Activated naive CD4-positive, alpha-beta T cell treated with anti-CD3 and anti-CD28 coated beads, Interleukin-2, amount 50 U/mL, for 24 hours (primary cell): ENCODE data around the gene LHFPL2.

ENCODE experiments used
- H3K27ac Mint-ChIP-seq: one replicate; pipeline ENCODE4 v1.8.0; 2021; ENCODE audit warnings: mild to moderate bottlenecking, mixed read lengths
- H3K27me3 Mint-ChIP-seq: one replicate; pipeline ENCODE4 v1.8.0; 2021; ENCODE audit warnings: mixed read lengths
- H3K36me3 Mint-ChIP-seq: one replicate; pipeline ENCODE4 v1.8.0; 2021; ENCODE audit warnings: mixed read lengths
- H3K4me1 Mint-ChIP-seq: one replicate; pipeline ENCODE4 v1.8.0; 2021; ENCODE audit warnings: mixed read lengths
- H3K4me3 Mint-ChIP-seq: one replicate; pipeline ENCODE4 v1.8.0; 2021; ENCODE audit warnings: mild to moderate bottlenecking, mixed read lengths
- H3K9me3 Mint-ChIP-seq: one replicate; pipeline ENCODE4 v1.8.0; 2021; ENCODE audit warnings: mixed read lengths

LHFPL2 gene

GRCh38 chr5:78547731-78548615, 100.6 kb downstream of the LHFPL2 start:
- no peaks in the 10 kb centered on the region for H3K4me1 Mint-ChIP-seq
- no peak overlapping the region for H3K27ac Mint-ChIP-seq
- H3K27me3 Mint-ChIP-seq = no peaks in the 10 kb centered on the region
- H3K9me3 Mint-ChIP-seq = no peaks in the 10 kb centered on the region
- H3K36me3 Mint-ChIP-seq = no peaks in the 10 kb centered on the region
- no peak overlapping the region for H3K4me3 Mint-ChIP-seq

DNA sequence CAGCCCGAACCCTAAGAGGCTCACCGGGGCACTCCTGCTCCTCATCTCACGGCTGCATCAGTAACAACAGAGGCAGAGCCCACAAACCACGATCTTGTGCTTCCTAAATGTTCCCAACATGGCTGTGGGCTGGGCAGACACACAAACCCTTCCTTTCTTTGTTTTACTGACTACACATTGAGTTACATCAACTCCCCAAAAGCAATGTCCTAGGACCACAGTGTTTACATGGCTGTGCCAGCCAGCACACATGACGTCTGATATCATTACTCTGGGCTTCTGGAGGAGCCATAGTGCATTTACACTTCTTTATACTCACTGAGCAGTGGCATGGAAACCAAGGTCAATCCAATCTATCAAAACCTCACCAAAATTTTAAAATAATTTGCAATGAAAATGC, 101.4 kb downstream of the LHFPL2 start:
- Mint-ChIP-seq H3K4me1 (no peaks in the 10 kb centered on the region), H3K9me3 (no peaks in the 10 kb centered on the region), H3K4me3 (no peak overlapping the region), H3K27me3 (no peaks in the 10 kb centered on the region), H3K36me3 (no peaks in the 10 kb centered on the region), H3K27ac (no peak overlapping the region)

DNA sequence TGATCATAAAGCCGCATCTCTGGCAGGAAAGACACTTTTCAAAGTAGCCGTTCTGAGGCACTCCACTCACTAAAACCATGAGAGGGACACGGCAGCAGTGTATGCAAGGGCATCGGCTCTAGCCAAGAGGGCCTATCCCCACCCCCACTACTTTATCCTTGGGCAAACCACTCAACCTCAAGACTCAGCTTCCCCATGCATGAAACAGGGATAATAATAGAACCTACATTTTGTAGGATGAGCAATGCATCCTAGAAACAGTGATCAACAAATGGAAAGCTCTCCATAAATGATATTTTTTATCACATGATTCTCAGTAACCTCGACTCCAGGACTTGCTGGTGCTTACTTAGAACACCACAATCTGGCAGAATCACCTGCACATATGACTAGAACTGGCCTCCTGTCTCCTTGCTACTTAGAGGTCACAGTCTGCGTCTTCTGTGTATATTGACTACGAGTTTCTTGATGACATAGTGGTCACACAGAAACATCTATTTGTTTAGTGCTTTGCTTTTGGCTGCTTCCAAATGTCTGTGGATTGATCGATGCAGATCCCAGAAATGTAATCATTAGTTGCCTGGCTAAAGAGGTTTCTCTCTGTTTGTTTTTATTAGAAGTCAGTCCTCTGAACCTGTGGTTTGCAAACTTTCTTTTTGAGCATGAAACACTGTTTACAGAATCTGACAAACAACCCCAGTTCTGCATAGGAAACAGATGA, 102.1 kb downstream of the LHFPL2 start:
- Mint-ChIP-seq H3K27me3 (no peaks in the 10 kb centered on the region), H3K27ac (no peak overlapping the region)

GRCh38 chr5:78545406-78545805, 103.2 kb downstream of the LHFPL2 start:
- Mint-ChIP-seq H3K4me1 (no peaks in the 10 kb centered on the region), H3K9me3 (no peaks in the 10 kb centered on the region), H3K36me3 (no peaks in the 10 kb centered on the region), H3K27ac (no peak overlapping the region), H3K4me3 (no peak overlapping the region), H3K27me3 (no peaks in the 10 kb centered on the region)

More for the DNA sequence above, 102.1 kb downstream of the LHFPL2 start:
- Mint-ChIP-seq H3K9me3 (no peaks in the 10 kb centered on the region), H3K4me1 (no peaks in the 10 kb centered on the region), H3K4me3 (no peak overlapping the region), H3K36me3 (no peaks in the 10 kb centered on the region)

DNA sequence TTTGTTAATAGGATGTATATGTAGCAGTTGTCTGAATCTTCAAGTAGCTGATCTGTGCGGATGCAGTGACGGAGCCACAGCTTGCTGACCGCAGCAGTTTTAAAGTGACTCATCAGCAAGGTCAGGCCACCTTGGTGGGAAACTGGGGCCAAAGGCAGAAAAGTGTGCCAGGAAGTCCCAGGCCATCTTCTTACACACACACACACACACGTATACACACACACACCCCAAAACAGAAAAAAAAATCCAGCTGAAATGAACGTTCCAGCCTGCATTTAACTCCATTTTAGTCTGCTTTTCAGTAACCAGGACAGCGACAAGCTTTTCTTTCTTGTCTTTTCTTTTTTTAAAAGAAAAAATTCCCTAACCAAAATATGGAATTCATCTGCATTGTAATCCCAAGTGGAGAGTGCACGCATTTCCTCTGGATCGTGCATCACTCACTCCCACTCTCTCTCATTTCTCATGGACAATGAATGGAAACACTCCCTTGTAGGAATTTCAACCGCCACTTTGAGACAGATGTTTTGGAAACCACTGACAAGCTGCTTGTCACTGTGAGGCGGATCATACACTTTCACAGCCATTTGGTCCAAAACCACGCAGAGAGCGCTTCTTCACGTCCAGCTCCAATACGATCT, 103.9 kb downstream of the LHFPL2 start:
- Mint-ChIP-seq H3K27ac (no peak overlapping the region), H3K4me3 (no peak overlapping the region), H3K4me1 (no peaks in the 10 kb centered on the region)

GRCh38 chr5:78543916-78544315, 104.7 kb downstream of the LHFPL2 start:
- Mint-ChIP-seq H3K36me3 (no peaks in the 10 kb centered on the region), H3K4me1 (no peaks in the 10 kb centered on the region), H3K4me3 (no peak overlapping the region), H3K27ac (no peak overlapping the region), H3K27me3 (no peaks in the 10 kb centered on the region), H3K9me3 (no peaks in the 10 kb centered on the region)

More for the DNA sequence above, 103.9 kb downstream of the LHFPL2 start:
- Mint-ChIP-seq H3K36me3 (no peaks in the 10 kb centered on the region), H3K27me3 (no peaks in the 10 kb centered on the region), H3K9me3 (no peaks in the 10 kb centered on the region)

DNA sequence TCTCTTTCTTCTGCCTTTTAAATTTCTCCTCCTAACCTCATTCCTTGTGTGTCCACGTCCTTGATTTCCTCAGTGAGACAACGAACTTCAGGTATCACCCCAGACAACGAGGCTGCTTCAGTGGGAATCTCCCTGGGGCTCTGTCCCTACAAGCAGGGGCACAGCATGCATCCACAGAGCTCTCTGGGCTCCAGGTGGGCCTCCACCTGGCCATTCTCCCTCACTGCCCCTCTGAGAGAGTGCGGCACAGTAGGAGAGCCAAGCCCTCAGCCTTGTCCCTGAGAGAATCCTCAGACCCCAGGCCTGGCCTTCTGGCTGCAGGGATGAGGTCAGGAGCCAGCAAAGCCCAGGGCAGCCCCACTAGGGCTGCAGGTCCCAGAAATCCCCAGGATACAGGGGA, 105.3 kb downstream of the LHFPL2 start:
- Mint-ChIP-seq H3K4me3 (no peak overlapping the region), H3K27me3 (no peaks in the 10 kb centered on the region), H3K4me1 (no peaks in the 10 kb centered on the region), H3K27ac (no peak overlapping the region), H3K36me3 (no peaks in the 10 kb centered on the region), H3K9me3 (no peaks in the 10 kb centered on the region)

- no peaks in the 10 kb centered on the region for H3K27me3 Mint-ChIP-seq
- no peaks in the 10 kb centered on the region for H3K36me3 Mint-ChIP-seq
- H3K4me3 Mint-ChIP-seq = no peak overlapping the region
- no peaks in the 10 kb centered on the region for H3K4me1 Mint-ChIP-seq
- H3K9me3 Mint-ChIP-seq = no peaks in the 10 kb centered on the region
- H3K27ac Mint-ChIP-seq = no peak overlapping the region
Observed at GRCh38 chr5:78542321-78542840, 106.2 kb downstream of the LHFPL2 start.

GRCh38 chr5:78541086-78541654, 107.4 kb downstream of the LHFPL2 start:
- Mint-ChIP-seq H3K27me3 (no peaks in the 10 kb centered on the region), H3K36me3 (no peaks in the 10 kb centered on the region), H3K27ac (no peak overlapping the region), H3K4me3 (no peak overlapping the region), H3K9me3 (no peaks in the 10 kb centered on the region), H3K4me1 (no peaks in the 10 kb centered on the region)

DNA sequence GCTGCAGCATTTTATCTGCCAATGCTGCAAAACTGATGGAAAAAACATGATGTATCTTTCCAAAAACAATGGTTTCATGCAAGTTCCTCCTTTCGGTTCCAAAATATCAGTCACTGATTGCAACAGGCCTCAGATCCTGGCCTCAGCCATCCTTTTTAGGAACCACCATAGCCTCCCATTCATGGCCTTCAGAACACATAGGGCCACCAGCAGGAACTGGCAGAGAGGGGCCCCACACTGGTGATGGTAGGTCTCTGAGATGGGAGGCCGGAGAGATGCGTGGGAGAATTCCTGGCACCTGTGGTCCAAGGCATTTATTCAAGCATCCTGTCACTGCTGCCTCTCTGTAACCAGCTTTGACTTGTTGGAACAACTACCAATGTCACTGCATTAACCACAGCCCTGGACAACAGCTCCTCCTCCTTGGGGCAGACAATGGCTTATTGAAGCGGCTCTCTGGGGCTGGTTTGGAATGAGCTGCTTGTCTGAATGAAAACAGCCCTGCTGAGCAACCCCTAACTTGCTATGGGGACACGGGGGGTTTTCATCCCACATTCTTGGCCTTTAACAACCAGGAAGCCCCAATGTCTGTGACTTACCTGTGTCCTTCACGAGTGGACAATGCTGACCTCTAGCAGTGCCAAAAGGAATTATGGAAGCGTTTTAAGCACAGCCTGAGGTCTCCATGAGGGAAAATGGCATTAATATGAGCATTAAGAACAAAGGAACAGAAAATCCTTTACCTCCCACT, 108.1 kb downstream of the LHFPL2 start:
- H3K36me3 Mint-ChIP-seq = no peaks in the 10 kb centered on the region

GRCh38 chr5:78538240-78538850, 110.2 kb downstream of the LHFPL2 start:
- Mint-ChIP-seq H3K27me3 (no peaks in the 10 kb centered on the region), H3K9me3 (no peaks in the 10 kb centered on the region), H3K36me3 (no peaks in the 10 kb centered on the region), H3K27ac (no peak overlapping the region), H3K4me1 (no peaks in the 10 kb centered on the region), H3K4me3 (no peak overlapping the region)

More for the DNA sequence above, 108.1 kb downstream of the LHFPL2 start:
- Mint-ChIP-seq H3K27me3 (no peaks in the 10 kb centered on the region), H3K4me3 (no peak overlapping the region), H3K4me1 (no peaks in the 10 kb centered on the region), H3K9me3 (no peaks in the 10 kb centered on the region), H3K27ac (no peak overlapping the region)

- Mint-ChIP-seq H3K27me3 (no peaks in the 10 kb centered on the region), H3K4me3 (no peak overlapping the region), H3K27ac (no peak overlapping the region), H3K4me1 (no peaks in the 10 kb centered on the region), H3K9me3 (no peaks in the 10 kb centered on the region), H3K36me3 (no peaks in the 10 kb centered on the region)
Observed at GRCh38 chr5:78537821-78538220, 110.8 kb downstream of the LHFPL2 start.

DNA sequence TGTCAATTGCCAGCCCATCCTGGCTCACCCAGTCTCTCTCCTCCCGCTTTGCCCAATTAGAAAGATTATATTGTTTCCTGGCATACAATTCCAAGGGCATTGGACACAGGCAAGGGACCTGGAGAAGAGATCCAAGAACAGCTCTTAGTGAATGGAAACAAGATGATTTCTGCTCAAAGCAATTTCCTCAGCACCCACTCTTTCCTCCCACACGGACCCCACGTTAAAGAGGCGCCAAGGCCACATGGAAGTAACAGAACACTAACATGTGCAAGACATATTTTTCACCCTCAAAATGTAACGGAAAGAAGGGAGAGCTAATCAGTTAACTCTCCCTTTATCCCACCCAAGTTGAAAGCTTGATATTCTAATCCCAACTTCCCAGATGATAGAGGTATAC, 111.2 kb downstream of the LHFPL2 start:
- H3K9me3 Mint-ChIP-seq = no peaks in the 10 kb centered on the region
- H3K4me1 Mint-ChIP-seq = no peaks in the 10 kb centered on the region
- no peaks in the 10 kb centered on the region for H3K36me3 Mint-ChIP-seq
- no peak overlapping the region for H3K27ac Mint-ChIP-seq
- no peak overlapping the region for H3K4me3 Mint-ChIP-seq
- H3K27me3 Mint-ChIP-seq = no peaks in the 10 kb centered on the region

DNA sequence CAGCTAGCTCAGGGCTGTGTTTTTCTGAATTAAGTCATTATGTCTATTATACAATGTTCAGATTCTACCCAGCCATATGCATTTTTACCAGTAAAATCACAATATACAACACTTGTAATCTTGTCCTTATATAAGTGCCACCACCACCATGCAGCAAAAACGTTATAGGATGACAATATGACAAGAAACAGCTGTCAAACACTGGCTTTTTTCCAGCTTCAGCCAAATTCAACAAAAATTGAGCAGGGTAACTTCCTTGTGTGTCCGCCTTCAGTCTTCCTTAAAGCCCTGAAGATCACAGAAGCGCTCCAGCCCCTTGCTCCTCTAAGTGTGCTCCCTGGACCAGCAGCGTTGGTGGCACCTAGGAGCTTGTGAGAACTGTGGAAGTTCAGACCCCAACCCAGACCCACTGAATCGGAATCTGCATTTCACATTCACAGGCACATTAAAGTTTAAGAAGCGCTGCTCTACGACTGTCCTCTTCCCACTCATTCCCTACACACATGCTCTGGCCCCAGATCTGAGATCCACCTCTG, 111.8 kb downstream of the LHFPL2 start:
- Mint-ChIP-seq H3K4me3 (no peak overlapping the region), H3K4me1 (no peaks in the 10 kb centered on the region), H3K9me3 (no peaks in the 10 kb centered on the region), H3K27ac (no peak overlapping the region), H3K27me3 (no peaks in the 10 kb centered on the region), H3K36me3 (no peaks in the 10 kb centered on the region)
